COR-L47 (cell line): ENCODE results near the gene TBX19.

Experiments used
- DNase-seq: peaks from one replicate; lab custom pipeline; 2025; lab: John Stamatoyannopoulos, UW

The TBX19 gene

DNA sequence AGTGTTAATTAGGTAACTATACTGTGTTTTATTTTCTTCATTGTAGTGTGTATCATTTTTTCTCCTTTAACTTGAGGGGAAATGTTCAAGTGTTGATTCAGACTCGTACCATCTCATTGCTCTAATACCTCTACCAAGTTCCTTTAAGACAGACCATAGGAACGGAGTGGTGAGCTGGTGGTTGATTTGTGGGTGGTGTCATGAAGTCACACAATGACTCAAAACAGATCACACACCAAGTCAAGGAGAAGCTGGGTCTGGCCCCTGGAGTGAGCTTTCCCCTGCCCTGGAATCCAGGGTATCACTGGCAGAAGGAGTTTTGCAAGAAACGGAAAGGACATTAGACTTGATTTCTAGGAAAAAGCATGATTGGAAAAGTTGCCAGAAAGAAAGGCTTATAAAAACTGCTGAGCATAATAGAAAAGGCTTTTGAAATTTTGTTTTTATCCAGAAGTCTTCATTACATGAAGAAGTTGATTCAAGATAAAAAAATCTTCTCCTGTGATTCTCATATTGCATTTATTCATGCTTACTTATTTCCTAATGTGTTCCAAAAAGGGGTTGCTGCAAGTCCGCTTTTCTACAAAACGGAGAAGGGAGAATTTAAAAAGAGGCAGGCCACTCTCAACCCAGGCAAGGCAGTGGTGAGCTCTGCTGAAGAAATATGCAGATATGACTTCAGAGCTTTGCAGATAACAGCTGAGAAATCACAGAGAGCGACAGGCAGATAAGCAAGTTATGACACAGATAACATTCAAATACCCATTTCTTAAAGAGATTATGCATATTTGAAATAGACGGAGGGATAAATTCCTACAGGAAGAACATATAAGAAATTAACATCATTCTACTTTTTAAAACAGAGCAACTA lies 79.7 kb downstream of the TBX19 start:
- no peak for DNase-seq

DNA sequence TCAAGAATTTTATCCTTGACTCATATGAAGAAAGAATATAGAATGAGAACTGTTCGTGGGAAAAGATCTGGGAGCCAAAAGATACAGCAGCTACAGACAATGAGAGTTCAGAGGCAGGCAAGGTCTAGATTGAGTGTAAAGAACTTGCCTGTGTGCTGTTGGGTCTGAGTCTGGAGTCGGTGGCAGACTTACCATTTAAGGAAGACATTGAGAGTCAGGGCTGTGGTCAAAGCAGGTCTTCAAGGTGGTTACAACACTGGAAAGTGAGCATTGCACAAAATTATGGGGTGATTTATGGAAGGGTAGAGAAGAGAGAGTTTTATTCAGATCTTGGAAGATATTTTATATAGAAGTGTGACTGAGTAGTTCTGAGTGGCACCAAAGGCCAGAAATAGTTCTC lies 80.6 kb downstream of the TBX19 start:
- no peak for DNase-seq

DNA sequence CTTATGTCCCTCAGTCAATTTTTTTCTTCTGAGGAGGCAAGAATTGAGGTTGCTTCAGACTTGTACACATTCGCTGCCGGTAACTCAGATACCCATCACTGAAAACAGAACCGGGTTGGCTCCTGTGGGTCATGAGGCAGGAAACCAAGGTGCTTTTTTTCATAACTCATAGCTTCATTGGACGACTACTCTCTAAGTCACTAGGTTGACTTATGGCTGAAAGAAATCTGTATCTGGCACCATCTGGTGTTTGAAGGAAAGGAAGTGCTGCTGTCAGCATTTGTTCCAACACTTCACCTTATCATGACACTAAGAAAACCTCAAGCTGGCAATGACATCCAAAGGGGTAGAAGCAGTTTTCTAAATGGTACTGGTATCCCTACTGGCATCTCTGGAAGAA lies 82.3 kb downstream of the TBX19 start:
- DNase-seq, result no peak
